Tibial artery (tissue), 4 donors: ENCODE data around the gene CHERP.

Source experiments
- DNase-seq, 2 donors: peaks; one replicate each; pipeline ENCODE4 v3.0.0-alpha.2; 2019
- H3K27ac ChIP-seq, 2 donors: fragments of 200-600 bp; sonication (generic) in 1 of 2; 1 replicate in 1 of 2; 2 replicates in 1 of 2; pipeline ENCODE4 v1.5.1; 2018 to 2019; ENCODE audit warnings: mild to moderate bottlenecking in 1 of 2
- H3K27me3 ChIP-seq, 2 donors: fragments of 200-600 bp; sonication (generic) in 1 of 2; one replicate each; pipeline versions ENCODE4 v1.5.1 to v1.6.0; 2016 to 2019
- H3K36me3 ChIP-seq, 3 donors: fragments of 200-600 bp; sonication (generic) in 2 of 3; one replicate each; pipeline ENCODE4 v1.5.1; 2016 to 2019; ENCODE audit warnings: mild to moderate bottlenecking in 2 of 3
- H3K4me1 ChIP-seq, 4 donors: fragments of 200-600 bp; sonication (generic) in 2 of 4; 1 replicate in 3 of 4; 2 replicates in 1 of 4; pipeline ENCODE4 v1.5.1; 2016 to 2019
- H3K4me3 ChIP-seq, 2 donors: fragments of 200-600 bp; sonication (generic) in 1 of 2; 1 replicate in 1 of 2; 2 replicates in 1 of 2; pipeline ENCODE4 v1.5.1; 2018 to 2019; ENCODE audit warnings: mild to moderate bottlenecking in 2 of 2
- H3K9me3 ChIP-seq, 3 donors: fragments of 200-600 bp; sonication (generic) in 1 of 3; one replicate each; pipeline ENCODE4 v1.5.1; 2016 to 2019
- intact Hi-C: fragments of 100-400 bp; cut with DNase I; formaldehyde crosslinking; loops from one replicate; pipeline ENCODE4 v1.15.0; 2023; ENCODE audit warnings: low total_unique reads
- TF ChIP-seq, protein P1 (sequence below), 2 experiments: fragments of 200-600 bp in 1 of 2; fragments of 450-650 bp in 1 of 2; IDR thresholded peaks; one replicate each; pipeline ENCODE4 v1.5.1; 2017 to 2019; ENCODE audit warnings: antibody characterized with exemption in 2 of 2, mild to moderate bottlenecking in 1 of 2, moderate library complexity in 1 of 2

CHERP gene

GRCh38 chr19:16587833-16588823 is 45.9 kb upstream of the CHERP start:
- peak overlapping the region; percentile 10 to 28 for H3K4me3 ChIP-seq
- intact Hi-C loops: no loop called here
- no peaks in the 10 kb centered on the region for H3K36me3 ChIP-seq
- no peaks in the 10 kb centered on the region for H3K9me3 ChIP-seq
- peaks cover 14 to 76% (median 52%) of the 10 kb centered on the region in 4 donors for H3K4me1 ChIP-seq
- H3K27me3 ChIP-seq: no peaks in the 10 kb centered on the region
- H3K27ac ChIP-seq: peak overlapping the region; percentile 42 to 45
- TF ChIP-seq, protein P1, sequence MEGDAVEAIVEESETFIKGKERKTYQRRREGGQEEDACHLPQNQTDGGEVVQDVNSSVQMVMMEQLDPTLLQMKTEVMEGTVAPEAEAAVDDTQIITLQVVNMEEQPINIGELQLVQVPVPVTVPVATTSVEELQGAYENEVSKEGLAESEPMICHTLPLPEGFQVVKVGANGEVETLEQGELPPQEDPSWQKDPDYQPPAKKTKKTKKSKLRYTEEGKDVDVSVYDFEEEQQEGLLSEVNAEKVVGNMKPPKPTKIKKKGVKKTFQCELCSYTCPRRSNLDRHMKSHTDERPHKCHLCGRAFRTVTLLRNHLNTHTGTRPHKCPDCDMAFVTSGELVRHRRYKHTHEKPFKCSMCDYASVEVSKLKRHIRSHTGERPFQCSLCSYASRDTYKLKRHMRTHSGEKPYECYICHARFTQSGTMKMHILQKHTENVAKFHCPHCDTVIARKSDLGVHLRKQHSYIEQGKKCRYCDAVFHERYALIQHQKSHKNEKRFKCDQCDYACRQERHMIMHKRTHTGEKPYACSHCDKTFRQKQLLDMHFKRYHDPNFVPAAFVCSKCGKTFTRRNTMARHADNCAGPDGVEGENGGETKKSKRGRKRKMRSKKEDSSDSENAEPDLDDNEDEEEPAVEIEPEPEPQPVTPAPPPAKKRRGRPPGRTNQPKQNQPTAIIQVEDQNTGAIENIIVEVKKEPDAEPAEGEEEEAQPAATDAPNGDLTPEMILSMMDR (IDR thresholded peaks at IDR 0.05): no peak
- DNase-seq: peak in 1 of 2 donors; percentile 52

- Histone ChIP-seq H3K27me3 (no peaks in the 10 kb centered on the region), H3K9me3 (no peaks in the 10 kb centered on the region), H3K27ac (peak overlapping the region in 1 of 2 donors; percentile 42), H3K4me3 (peak overlapping the region in 1 of 2 donors; percentile 28), H3K36me3 (no peaks in the 10 kb centered on the region), H3K4me1 (peaks cover 14 to 85% (median 57%) of the 10 kb centered on the region in 4 donors)
- intact Hi-C loops: no loop called here
- DNase-seq: no peak
- TF ChIP-seq, protein P1 (IDR thresholded peaks at IDR 0.05): no peak
These were observed 45.0 kb upstream of the CHERP start for GRCh38 chr19:16586991-16587832.

- Histone ChIP-seq H3K9me3 (no peaks in the 10 kb centered on the region), H3K4me1 (peaks cover 14 to 85% (median 57%) of the 10 kb centered on the region in 4 donors), H3K27ac (no peak overlapping the region), H3K4me3 (no peak overlapping the region), H3K36me3 (no peaks in the 10 kb centered on the region), H3K27me3 (no peaks in the 10 kb centered on the region)
- intact Hi-C loops: no loop called here
- TF ChIP-seq, protein P1 (IDR thresholded peaks at IDR 0.05): no peak
- DNase-seq: no peak
These were observed 44.2 kb upstream of the CHERP start for GRCh38 chr19:16586477-16586871.

- H3K4me3 ChIP-seq: no peak overlapping the region
- peak overlapping the region in 1 of 2 donors; percentile 58 for H3K27ac ChIP-seq
- TF ChIP-seq, protein P1 (IDR thresholded peaks at IDR 0.05): no peak
- H3K4me1 ChIP-seq: peaks cover 14 to 89% (median 57%) of the 10 kb centered on the region in 4 donors
- no peaks in the 10 kb centered on the region for H3K9me3 ChIP-seq
- intact Hi-C loops: no loop called here
- DNase-seq: no peak
- H3K27me3 ChIP-seq: no peaks in the 10 kb centered on the region
- no peaks in the 10 kb centered on the region for H3K36me3 ChIP-seq
These were observed 43.7 kb upstream of the CHERP start for GRCh38 chr19:16585808-16586476.
